Prostate gland (tissue), 2 donors: ENCODE results near the gene SUGCT. TPM values are rescaled to one million over a fixed set of nuclear protein-coding genes. Genes with fewer than 3 reads are reported as not detected.

ENCODE experiments used
- DNase-seq: peaks from one replicate; pipeline ENCODE4 v3.0.0-alpha.2; 2019; ENCODE audit warnings: low spot score
- H3K27ac ChIP-seq, 2 donors: fragments of 200-600 bp; sonication (generic); 2 replicates each; pipeline ENCODE4 v1.5.1; 2017 to 2019
- H3K27me3 ChIP-seq: fragments of 200-600 bp; sonication (generic); replicated peaks from 2 replicates; pipeline ENCODE4 v1.5.1; 2019; ENCODE audit not compliant: insufficient read depth
- H3K36me3 ChIP-seq, 2 donors: fragments of 200-600 bp; sonication (generic); 1 replicate in 1 of 2; 2 replicates in 1 of 2; pipeline versions ENCODE4 v1.5.1 to v1.8.1; 2017 to 2019
- H3K4me1 ChIP-seq: fragments of 200-600 bp; sonication (generic); replicated peaks from 2 replicates; pipeline ENCODE4 v1.5.1; 2019
- H3K4me3 ChIP-seq, 2 donors: fragments of 200-600 bp; sonication (generic); 2 replicates each; pipeline ENCODE4 v1.5.1; 2017 to 2019
- H3K9me3 ChIP-seq: fragments of 200-600 bp; sonication (generic); 2 replicates; pipeline ENCODE4 v1.5.1; 2017
- POLR2A ChIP-seq: fragments of 450-650 bp; IDR thresholded peaks from one replicate; pipeline ENCODE4 v1.6.1; 2016; ENCODE audit warnings: antibody characterized with exemption, mild to moderate bottlenecking
- POLR2AphosphoS5 ChIP-seq: sonication (generic); formaldehyde crosslinking; IDR thresholded peaks from one replicate; pipeline ENCODE4 v1.6.1; 2017; ENCODE audit warnings: antibody characterized with exemption
- WGBS: methylation state at CpG from one replicate; pipeline ENCODE4 v1.1.5; 2018; 5-methylcytosine and 5-hydroxymethylcytosine counted together
- intact Hi-C: fragments of 100-400 bp; cut with DNase I; formaldehyde crosslinking; loops from one replicate; pipeline ENCODE4 v1.14.2; 2022
- total RNA-seq, 2 donors: library from RNA; depleted of rRNA; stranded (reverse); fragments of >200 nt; gene quantifications; one replicate each; pipeline ENCODE4 v1.1.0, GENCODE V29; 2016
- TF ChIP-seq, protein P1 (sequence below), 4 experiments: fragments of 200-600 bp in 2 of 4; fragments of 450-650 bp in 2 of 4; sonication (generic) in 2 of 4; IDR thresholded peaks; 1 replicate in 3 of 4; 2 replicates in 1 of 4; pipeline ENCODE4 v1.5.1; 2016 to 2019; ENCODE audit warnings: antibody characterized with exemption in 4 of 4, mild to moderate bottlenecking in 2 of 4, moderate library complexity in 2 of 4

The SUGCT gene
- total RNA-seq, 2 donors from 2014 or later = 2.2 to 3.2 TPM

- WGBS = 38% methylated on average over 2 of the region's 2 CpGs
- TF ChIP-seq, protein P1, sequence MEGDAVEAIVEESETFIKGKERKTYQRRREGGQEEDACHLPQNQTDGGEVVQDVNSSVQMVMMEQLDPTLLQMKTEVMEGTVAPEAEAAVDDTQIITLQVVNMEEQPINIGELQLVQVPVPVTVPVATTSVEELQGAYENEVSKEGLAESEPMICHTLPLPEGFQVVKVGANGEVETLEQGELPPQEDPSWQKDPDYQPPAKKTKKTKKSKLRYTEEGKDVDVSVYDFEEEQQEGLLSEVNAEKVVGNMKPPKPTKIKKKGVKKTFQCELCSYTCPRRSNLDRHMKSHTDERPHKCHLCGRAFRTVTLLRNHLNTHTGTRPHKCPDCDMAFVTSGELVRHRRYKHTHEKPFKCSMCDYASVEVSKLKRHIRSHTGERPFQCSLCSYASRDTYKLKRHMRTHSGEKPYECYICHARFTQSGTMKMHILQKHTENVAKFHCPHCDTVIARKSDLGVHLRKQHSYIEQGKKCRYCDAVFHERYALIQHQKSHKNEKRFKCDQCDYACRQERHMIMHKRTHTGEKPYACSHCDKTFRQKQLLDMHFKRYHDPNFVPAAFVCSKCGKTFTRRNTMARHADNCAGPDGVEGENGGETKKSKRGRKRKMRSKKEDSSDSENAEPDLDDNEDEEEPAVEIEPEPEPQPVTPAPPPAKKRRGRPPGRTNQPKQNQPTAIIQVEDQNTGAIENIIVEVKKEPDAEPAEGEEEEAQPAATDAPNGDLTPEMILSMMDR (IDR thresholded peaks at IDR 0.05) = no peak
- TF ChIP-seq POLR2AphosphoS5 = peak; percentile 62
Measured at GRCh38 chr7:40282858-40283257, 148.1 kb downstream of the SUGCT start.

DNA sequence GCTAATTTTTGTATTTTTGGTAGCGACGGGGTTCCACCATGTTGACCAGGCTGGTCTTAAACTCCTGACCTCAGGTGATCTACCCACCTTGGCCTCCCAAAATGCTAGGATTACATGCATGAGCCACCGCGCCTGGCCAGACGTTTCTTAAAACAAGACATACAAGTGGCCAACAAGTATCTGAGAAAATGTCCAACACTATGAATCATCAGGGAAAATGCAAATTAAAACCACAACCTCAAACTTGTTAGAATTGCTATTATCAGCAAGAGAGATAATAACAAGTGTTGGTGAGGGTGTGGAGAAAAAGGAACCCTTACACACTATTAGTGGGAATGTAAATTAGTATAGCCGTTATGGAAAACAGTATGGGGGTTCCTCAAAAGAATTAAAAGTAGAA, 148.6 kb downstream of the SUGCT start:
- no peak for TF ChIP-seq POLR2AphosphoS5
- TF ChIP-seq, protein P1 (IDR thresholded peaks at IDR 0.05) = no peak
- TF ChIP-seq POLR2A = no peak
- intact Hi-C loops = no loop called here
- Histone ChIP-seq H3K27me3 (no peaks in the 10 kb centered on the region), H3K4me1 (no peaks in the 10 kb centered on the region), H3K9me3 (no peaks in the 10 kb centered on the region), H3K4me3 (no peak overlapping the region), H3K36me3 (no peaks in the 10 kb centered on the region), H3K27ac (no peak overlapping the region)
- WGBS = 83% methylated on average over 6 of the region's 6 CpGs
- no peak for DNase-seq

More at GRCh38 chr7:40282858-40283257, 148.1 kb downstream of the SUGCT start:
- no peak overlapping the region for H3K4me3 ChIP-seq
- H3K9me3 ChIP-seq = no peaks in the 10 kb centered on the region
- DNase-seq = no peak
- H3K4me1 ChIP-seq = no peaks in the 10 kb centered on the region
- H3K36me3 ChIP-seq = no peaks in the 10 kb centered on the region
- no peak overlapping the region for H3K27ac ChIP-seq
- intact Hi-C loops = no loop called here
- H3K27me3 ChIP-seq = no peaks in the 10 kb centered on the region

GRCh38 chr7:40288827-40289226, 154.0 kb downstream of the SUGCT start:
- intact Hi-C loops = no loop called here
- H3K4me1 ChIP-seq = no peaks in the 10 kb centered on the region
- H3K4me3 ChIP-seq = no peak overlapping the region
- H3K36me3 ChIP-seq = no peaks in the 10 kb centered on the region
- H3K9me3 ChIP-seq = no peaks in the 10 kb centered on the region
- H3K27me3 ChIP-seq = no peaks in the 10 kb centered on the region
- 85% methylated on average over 2 of the region's 2 CpGs for WGBS
- DNase-seq = no peak
- no peak for TF ChIP-seq POLR2AphosphoS5
- TF ChIP-seq, protein P1 (IDR thresholded peaks at IDR 0.05) = no peak
- no peak for TF ChIP-seq POLR2A
- H3K27ac ChIP-seq = no peak overlapping the region

GRCh38 chr7:40297741-40298311, 163.0 kb downstream of the SUGCT start:
- Histone ChIP-seq H3K4me3 (no peak overlapping the region), H3K36me3 (no peaks in the 10 kb centered on the region), H3K4me1 (no peaks in the 10 kb centered on the region), H3K27me3 (no peaks in the 10 kb centered on the region), H3K27ac (no peak overlapping the region), H3K9me3 (no peaks in the 10 kb centered on the region)
- TF ChIP-seq, protein P1 (IDR thresholded peaks at IDR 0.05) = no peak
- no peak for TF ChIP-seq POLR2AphosphoS5
- no peak for TF ChIP-seq POLR2A
- intact Hi-C loops = no loop called here
- WGBS = 83% methylated on average over 1 of the region's 1 CpG
- no peak for DNase-seq

DNA sequence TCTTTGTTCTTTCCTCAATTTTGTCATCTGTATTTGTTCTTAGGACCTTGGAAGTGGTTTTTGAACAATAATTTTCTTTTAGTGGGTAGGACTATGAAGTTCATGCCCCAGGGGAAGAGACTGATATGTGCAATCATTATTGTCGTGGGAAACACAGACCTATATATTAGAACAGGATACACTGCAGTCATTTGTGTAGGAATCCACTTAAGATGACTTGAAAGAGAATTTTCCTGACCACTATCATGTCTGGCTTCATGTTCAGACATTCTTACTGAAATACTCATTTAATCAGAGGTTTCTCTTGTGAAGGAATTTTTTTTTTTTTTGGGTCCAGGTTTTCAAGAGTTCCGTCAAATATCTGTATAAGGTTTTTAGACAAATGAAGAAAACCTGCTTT, 163.6 kb downstream of the SUGCT start:
- no peak for DNase-seq
- Histone ChIP-seq H3K4me3 (no peak overlapping the region), H3K27me3 (no peaks in the 10 kb centered on the region), H3K9me3 (no peaks in the 10 kb centered on the region), H3K36me3 (no peaks in the 10 kb centered on the region), H3K27ac (no peak overlapping the region), H3K4me1 (no peaks in the 10 kb centered on the region)
- no peak for TF ChIP-seq POLR2A
- TF ChIP-seq, protein P1 (IDR thresholded peaks at IDR 0.05) = no peak
- no peak for TF ChIP-seq POLR2AphosphoS5
- intact Hi-C loops = no loop called here
- 72% methylated on average over 2 of the region's 2 CpGs for WGBS
